MCF 10A (cell line): ENCODE results near the gene CHD8. TPM values are rescaled to one million over a fixed set of nuclear protein-coding genes. Genes with fewer than 3 reads are reported as not detected.
A peak's percentile ranks its signal among the peaks of the same experiment; 100 is the strongest.

Experiments used
- BruUV-seq: library from RNA; stranded (reverse); fragments of 400-500 nt; replicated peaks from 2 replicates; lab custom pipeline; 2021; lab: Mats Ljungman, UMichigan
- CTCF ChIA-PET: fragments of 300-600 bp; sonication (Branson Sonifier 250); formaldehyde crosslinking; extraction: SDS; loops from one replicate; lab custom pipeline; 2021; ENCODE audit warnings: antibody characterized with exemption, inconsistent platforms; lab: Yijun Ruan, JAX
- POLR2A ChIA-PET: fragments of 300-600, 350-650 bp; sonication (Branson Sonifier 250); formaldehyde crosslinking; extraction: SDS; loops from one replicate; lab custom pipeline; 2020; ENCODE audit warnings: antibody characterized with exemption, inconsistent platforms; lab: Yijun Ruan, JAX
- DNase-seq: peaks from one replicate; pipeline ENCODE4 v3.0.0-alpha.2; 2018; ENCODE audit not compliant: unreplicated experiment
- H3K27ac Mint-ChIP-seq: one replicate; pipeline ENCODE4 v1.8.0; 2022; ENCODE audit warnings: mild to moderate bottlenecking, low read depth, mixed read lengths; ENCODE audit not compliant: unreplicated experiment
- H3K27me3 Mint-ChIP-seq: one replicate; pipeline ENCODE4 v1.8.0; 2022; ENCODE audit warnings: mixed read lengths; ENCODE audit not compliant: insufficient read depth, unreplicated experiment
- H3K36me3 Mint-ChIP-seq: one replicate; pipeline ENCODE4 v1.8.0; 2022; ENCODE audit warnings: mild to moderate bottlenecking, moderate library complexity, mixed read lengths; ENCODE audit not compliant: insufficient read depth, unreplicated experiment
- H3K4me1 Mint-ChIP-seq: one replicate; pipeline ENCODE4 v1.8.0; 2022; ENCODE audit warnings: mixed read lengths; ENCODE audit not compliant: insufficient read depth, unreplicated experiment
- H3K4me3 Mint-ChIP-seq: one replicate; pipeline ENCODE4 v1.8.0; 2022; ENCODE audit warnings: mild to moderate bottlenecking, moderate library complexity, mixed read lengths; ENCODE audit not compliant: unreplicated experiment
- H3K9me3 Mint-ChIP-seq: one replicate; pipeline ENCODE4 v1.8.0; 2022; ENCODE audit warnings: mixed read lengths; ENCODE audit not compliant: unreplicated experiment
- intact Hi-C: fragments of 100-400 bp; cut with micrococcal nuclease; formaldehyde crosslinking; loops from 2 replicates; pipeline ENCODE4 v1.14.1; 2022
- total RNA-seq: library from RNA; stranded (reverse); gene quantifications from 2 replicates; pipeline ENCODE4 v1.2.3, GENCODE V29; 2022
- TF ChIP-seq, protein P1 (sequence below): fragments of 200-600 bp; IDR thresholded peaks from one replicate; pipeline ENCODE4 v1.8.0; 2022; ENCODE audit warnings: antibody characterized with exemption, mild to moderate bottlenecking; ENCODE audit not compliant: unreplicated experiment

CHD8 gene
- total RNA-seq, 1 experiment from 2014 or later = 70.7 TPM

DNA sequence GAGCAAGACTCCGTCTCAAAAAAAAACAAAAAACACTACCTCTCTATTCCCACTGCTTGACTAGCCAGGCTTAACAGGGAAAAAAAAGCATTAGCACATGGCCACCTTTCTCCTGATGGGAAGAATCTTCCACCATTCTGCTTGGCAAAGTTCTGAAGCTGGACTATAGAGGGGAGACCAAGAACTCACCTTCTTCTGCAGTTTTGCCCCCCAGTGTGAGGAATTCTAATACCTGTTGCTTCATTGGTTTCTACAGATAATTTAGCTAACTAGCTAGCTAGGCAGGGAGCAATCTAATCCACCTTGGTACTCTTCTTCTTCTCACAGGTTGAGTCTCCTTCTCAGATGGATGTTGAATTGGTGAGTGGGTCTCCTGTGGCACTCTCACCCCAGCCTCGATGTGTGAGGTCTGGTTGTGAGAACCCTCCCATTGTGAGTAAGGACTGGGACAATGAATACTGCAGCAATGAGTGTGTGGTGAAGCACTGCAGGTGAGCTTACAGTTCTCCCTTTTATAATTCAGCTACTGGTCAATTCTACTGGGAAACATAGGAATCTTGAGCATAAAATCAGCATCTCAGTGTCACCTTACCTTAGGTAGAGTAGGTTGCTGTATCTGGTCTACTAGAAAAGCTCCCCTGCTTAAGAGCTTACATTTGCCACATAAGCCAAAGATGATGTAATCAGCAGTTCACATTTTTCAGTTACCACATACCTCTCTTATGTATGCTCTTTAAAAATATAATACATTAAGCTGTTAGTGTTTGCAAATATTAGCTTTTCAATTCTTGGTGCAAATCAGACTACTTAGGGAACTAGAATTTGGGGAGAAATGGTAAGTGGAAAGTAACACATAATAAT, 39.2 kb upstream of the CHD8 start:
- Mint-ChIP-seq H3K27me3 (no peaks in the 10 kb centered on the region), H3K36me3 (peaks cover 100% of the 10 kb centered on the region), H3K27ac (no peak overlapping the region), H3K9me3 (no peaks in the 10 kb centered on the region), H3K4me3 (no peak overlapping the region), H3K4me1 (no peaks in the 10 kb centered on the region)
- CTCF ChIA-PET = interaction anchor here (0.5 to 1.5 kb wide), 6 partner anchors 15 to 63 kb away, joined by 3 to 7 read pairs (median 4); partner anchors contain the start of genes RAB2B and TOX4
- BruUV-seq = no TSS peak
- intact Hi-C loops = no loop called here
- TF ChIP-seq, protein P1, sequence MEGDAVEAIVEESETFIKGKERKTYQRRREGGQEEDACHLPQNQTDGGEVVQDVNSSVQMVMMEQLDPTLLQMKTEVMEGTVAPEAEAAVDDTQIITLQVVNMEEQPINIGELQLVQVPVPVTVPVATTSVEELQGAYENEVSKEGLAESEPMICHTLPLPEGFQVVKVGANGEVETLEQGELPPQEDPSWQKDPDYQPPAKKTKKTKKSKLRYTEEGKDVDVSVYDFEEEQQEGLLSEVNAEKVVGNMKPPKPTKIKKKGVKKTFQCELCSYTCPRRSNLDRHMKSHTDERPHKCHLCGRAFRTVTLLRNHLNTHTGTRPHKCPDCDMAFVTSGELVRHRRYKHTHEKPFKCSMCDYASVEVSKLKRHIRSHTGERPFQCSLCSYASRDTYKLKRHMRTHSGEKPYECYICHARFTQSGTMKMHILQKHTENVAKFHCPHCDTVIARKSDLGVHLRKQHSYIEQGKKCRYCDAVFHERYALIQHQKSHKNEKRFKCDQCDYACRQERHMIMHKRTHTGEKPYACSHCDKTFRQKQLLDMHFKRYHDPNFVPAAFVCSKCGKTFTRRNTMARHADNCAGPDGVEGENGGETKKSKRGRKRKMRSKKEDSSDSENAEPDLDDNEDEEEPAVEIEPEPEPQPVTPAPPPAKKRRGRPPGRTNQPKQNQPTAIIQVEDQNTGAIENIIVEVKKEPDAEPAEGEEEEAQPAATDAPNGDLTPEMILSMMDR = no peak
- no peak for DNase-seq
- POLR2A ChIA-PET = interaction anchor here (0.7 to 2.7 kb wide), 7 partner anchors 10 to 41 kb away, joined by 3 to 11 read pairs (median 3); partner anchors contain the start of genes CHD8, METTL3, RAB2B and TOX4

DNA sequence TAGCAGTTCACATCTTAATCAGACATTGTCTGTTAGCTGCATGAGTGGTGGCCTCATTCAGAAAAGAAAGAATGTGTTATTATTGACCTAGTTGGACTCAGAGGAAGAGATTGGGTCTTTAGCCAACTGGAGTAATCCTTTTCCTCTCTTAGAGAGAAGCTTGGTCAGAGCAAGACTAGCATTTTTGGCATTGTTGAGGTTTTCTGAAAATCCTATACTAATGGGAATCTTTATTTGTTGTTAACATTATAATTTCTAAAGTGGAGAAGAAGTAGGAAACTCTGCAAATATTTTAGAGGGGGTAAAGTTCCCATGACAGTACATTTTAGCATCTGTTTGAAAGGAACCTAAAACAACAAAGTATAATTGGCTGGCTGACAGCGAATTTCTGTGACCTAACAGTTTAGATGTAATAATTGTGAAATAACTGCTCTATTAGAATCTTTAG, 30.7 kb upstream of the CHD8 start:
- no peaks in the 10 kb centered on the region for H3K4me1 Mint-ChIP-seq
- no TSS peak for BruUV-seq
- no peak for DNase-seq
- intact Hi-C loops = no loop called here
- ChIA-PET POLR2A (interaction anchor here (2.3 kb wide), 1 partner anchor 9 kb away, joined by 14 read pairs; the partner anchor contains the start of genes RAB2B and TOX4), CTCF (interaction anchor here (2.2 to 2.8 kb wide), 2 partner anchors 9 to 11 kb away, joined by 19 to 28 read pairs; partner anchors contain the start of gene TOX4)
- peaks cover 46% of the 10 kb centered on the region for H3K36me3 Mint-ChIP-seq
- TF ChIP-seq, protein P1 = no peak
- H3K9me3 Mint-ChIP-seq = no peaks in the 10 kb centered on the region
- H3K27me3 Mint-ChIP-seq = no peaks in the 10 kb centered on the region
- no peak overlapping the region for H3K27ac Mint-ChIP-seq
- H3K4me3 Mint-ChIP-seq = no peak overlapping the region

DNA sequence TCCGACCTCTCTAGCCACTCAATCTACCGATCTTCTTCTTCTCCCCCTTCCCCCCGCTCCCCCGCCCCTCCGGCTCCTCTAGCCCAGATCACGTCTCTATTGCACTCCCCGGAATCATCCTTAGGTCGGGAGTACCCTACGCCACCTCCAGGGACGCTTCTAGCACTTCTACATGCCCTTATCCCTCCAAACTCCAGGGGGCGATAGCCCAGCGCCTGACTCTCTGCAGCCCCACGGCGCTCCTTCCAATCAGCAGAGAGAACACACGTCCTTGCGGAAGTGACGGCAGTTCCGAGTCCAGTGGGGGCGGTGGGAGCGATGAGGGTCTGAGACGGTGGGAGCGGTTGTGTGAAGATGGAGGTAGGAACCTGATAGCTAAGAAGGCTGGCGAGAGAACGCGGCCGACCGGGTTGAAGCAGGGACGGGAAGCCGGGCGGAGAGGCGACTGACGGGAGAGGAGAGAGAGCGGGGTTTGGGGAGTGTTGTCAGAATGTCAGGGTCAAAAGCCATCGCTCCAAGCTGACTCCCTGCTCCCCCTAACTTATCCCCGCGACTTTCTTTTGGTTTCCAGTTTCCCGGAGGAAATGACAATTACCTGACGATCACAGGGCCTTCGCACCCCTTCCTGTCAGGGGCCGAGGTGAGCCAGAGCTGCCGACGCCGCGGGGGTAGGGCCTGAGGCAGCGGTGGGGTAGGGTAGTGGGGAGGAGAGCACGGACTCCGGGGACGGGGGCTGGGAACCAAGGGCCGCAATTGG, 21.2 kb upstream of the CHD8 start, which contains the start of the genes RAB2B and TOX4:
Gene RAB2B, minus strand, starts transcription at position 35 of the 757 bp plus-strand sequence. CDS start 87 bp downstream, outside the sequence.
Gene TOX4, plus strand, starts transcription at position 271 of the 757 bp plus-strand sequence. Its CDS starts 84 bp downstream, at position 355.
- no peaks in the 10 kb centered on the region for H3K27me3 Mint-ChIP-seq
- H3K9me3 Mint-ChIP-seq = no peaks in the 10 kb centered on the region
- H3K4me3 Mint-ChIP-seq = peak within 1 kb of the TSS; percentile 87
- peak; percentile 99 for DNase-seq
- ChIA-PET POLR2A (interaction anchor here (0.7 to 4.6 kb wide), 22 partner anchors 10 to 212 kb away, joined by 3 to 73 read pairs (median 5); partner anchors contain the start of genes CHD8, METTL3 and SUPT16H), CTCF (interaction anchor here (0.5 to 6.4 kb wide), 25 partner anchors 11 to 618 kb away, joined by 3 to 57 read pairs (median 4); partner anchors contain the start of genes CHD8 and METTL3)
- BruUV-seq = no TSS peak
- H3K27ac Mint-ChIP-seq = peak within 1 kb of the TSS; percentile 98
- TF ChIP-seq, protein P1 = peak; percentile 90
- no peaks in the 10 kb centered on the region for H3K4me1 Mint-ChIP-seq
- intact Hi-C loops = loop anchor here (1.0 to 5.0 kb wide), 2 partner anchors 21 to 80 kb away; partner anchors contain the start of gene CHD8
- H3K36me3 Mint-ChIP-seq = peaks cover 25% of the 10 kb centered on the region
